ENCODE data around the gene UBR2.
A peak's percentile ranks its signal among the peaks of the same experiment; 100 is the strongest.
"Not testable (repeated sequence)": the region's sequence is repeated elsewhere in the genome, so short reads cannot be mapped to it uniquely, and the experiment has no call there.

UBR2 gene

GRCh38 chr6:42555477-42556457, 8.1 kb upstream of the UBR2 start:
- no peak for DNase-seq

GRCh38 chr6:42556462-42556861, 7.4 kb upstream of the UBR2 start:
- DNase-seq, result no peak

- DNase-seq, result not testable (repeated sequence)
Observed at GRCh38 chr6:42559276-42559675, 4.6 kb upstream of the UBR2 start.

GRCh38 chr6:42561986-42562385, 1.8 kb upstream of the UBR2 start:
- DNase-seq, result no peak

GRCh38 chr6:42562788-42563405, 932 bp upstream of the UBR2 start:
- DNase-seq, result no peak

GRCh38 chr6:42564506-42564825, 637 bp downstream of the UBR2 start:
- DNase-seq, result no peak

GRCh38 chr6:42565823-42566613, 2.2 kb downstream of the UBR2 start:
- no peak for DNase-seq

GRCh38 chr6:42566614-42567208, 2.9 kb downstream of the UBR2 start:
- DNase-seq, result no peak

- DNase-seq, result not testable (repeated sequence)
Observed at GRCh38 chr6:42567237-42567636, 3.4 kb downstream of the UBR2 start.

GRCh38 chr6:42569102-42570028, 5.5 kb downstream of the UBR2 start:
- no peak for DNase-seq

- no peak for DNase-seq
Observed at GRCh38 chr6:42571611-42572342, 7.9 kb downstream of the UBR2 start.

- DNase-seq, result no peak
Observed at GRCh38 chr6:42572523-42572922, 8.7 kb downstream of the UBR2 start.

- not testable (repeated sequence) for DNase-seq
Observed at GRCh38 chr6:42576538-42576937, 12.7 kb downstream of the UBR2 start.

GRCh38 chr6:42598300-42598699, 34.5 kb downstream of the UBR2 start:
- DNase-seq, result no peak

GRCh38 chr6:42599558-42599957, 35.7 kb downstream of the UBR2 start:
- no peak for DNase-seq

- no peak for DNase-seq
Observed at GRCh38 chr6:42604150-42604549, 40.3 kb downstream of the UBR2 start.

- DNase-seq, result not testable (repeated sequence)
Observed at GRCh38 chr6:42604699-42605098, 40.9 kb downstream of the UBR2 start.

GRCh38 chr6:42610416-42610815, 46.6 kb downstream of the UBR2 start:
- no peak for DNase-seq

- DNase-seq, result no peak
Observed at GRCh38 chr6:42615518-42615917, 51.7 kb downstream of the UBR2 start.

- DNase-seq, result peak; percentile 36
Observed at GRCh38 chr6:42616716-42617115, 52.9 kb downstream of the UBR2 start.

- no peak for DNase-seq
Observed at GRCh38 chr6:42618105-42618504, 54.3 kb downstream of the UBR2 start.

Data from stimulated activated CD8-positive, alpha-beta memory T cell treated with anti-CD3 and anti-CD28 coated beads, Interleukin-4, amount 100 ng/mL, for 48 hours (primary cell).